GM18499 (cell line): ENCODE measurements around the gene CLIC1.

Experiments
- ATAC-seq: cut with Tn5 transposase; IDR thresholded peaks from one replicate; pipeline ENCODE4 v1.9.1; 2021; ENCODE audit warnings: moderate number of reproducible peaks; ENCODE audit not compliant: insufficient read depth, unreplicated experiment

Gene CLIC1

GRCh38 chr6:31740397-31741223 lies 4.3 kb upstream of the CLIC1 start:
- ATAC-seq = no peak

GRCh38 chr6:31739639-31740396 lies 3.5 kb upstream of the CLIC1 start, which contains the start of gene MSH5:
TSS of gene MSH5 (plus strand) at chr6:31740005. CDS start at chr6:31740467, 462 bp downstream.
- ATAC-seq = peak; percentile 50

- ATAC-seq = no peak
Observed at GRCh38 chr6:31737991-31738979, 2.0 kb upstream of the CLIC1 start.

GRCh38 chr6:31737315-31737990 lies 1.1 kb upstream of the CLIC1 start:
- no peak for ATAC-seq

- no peak for ATAC-seq
Observed at GRCh38 chr6:31736768-31737314, 511 bp upstream of the CLIC1 start.

- ATAC-seq = no peak
Observed at GRCh38 chr6:31734821-31735406, 1.4 kb downstream of the CLIC1 start.

GRCh38 chr6:31734247-31734820 lies 2.0 kb downstream of the CLIC1 start:
- no peak for ATAC-seq

- no peak for ATAC-seq
Observed at GRCh38 chr6:31733734-31734133, 2.6 kb downstream of the CLIC1 start.

GRCh38 chr6:31732029-31732428 lies 4.3 kb downstream of the CLIC1 start:
- ATAC-seq = no peak

- ATAC-seq = no peak
Observed at GRCh38 chr6:31730631-31731086, 5.7 kb downstream of the CLIC1 start.

GRCh38 chr6:31729979-31730630 lies 6.2 kb downstream of the CLIC1 start:
- ATAC-seq = no peak

GRCh38 chr6:31729515-31729978 lies 6.8 kb downstream of the CLIC1 start:
- ATAC-seq = no peak

- no peak for ATAC-seq
Observed at GRCh38 chr6:31728767-31729514, 7.4 kb downstream of the CLIC1 start, which contains the start of gene DDAH2. TSS of gene DDAH2 (minus strand) at chr6:31729299. CDS start at chr6:31729161, 138 bp downstream.

GRCh38 chr6:31727717-31728671 lies 8.3 kb downstream of the CLIC1 start:
- ATAC-seq = no peak

GRCh38 chr6:31727034-31727716 lies 9.2 kb downstream of the CLIC1 start:
- no peak for ATAC-seq
